A549 (cell line): ENCODE results near the gene ERFE.

Experiments used
- HOXB5 ChIP-seq: fragments of 250-450 bp; sonication (Bioruptor Pico); IDR thresholded peaks from 2 replicates; pipeline ENCODE4 v1.5.0; 2020; ENCODE audit warnings: mild to moderate bottlenecking, moderate library complexity
- KDM5A ChIP-seq: fragments of 200-600 bp; sonication (generic); IDR thresholded peaks from 2 replicates; pipeline ENCODE4 v1.6.1; 2016; ENCODE audit warnings: antibody characterized with exemption, mild to moderate bottlenecking
- MAFK ChIP-seq: fragments of 450-650 bp; IDR thresholded peaks from 2 replicates; pipeline ENCODE4 v1.6.1; 2014; ENCODE audit not compliant: partially characterized antibody
- POLR2A ChIP-seq: IDR thresholded peaks from 2 replicates; pipeline ENCODE4 v1.6.1; 2012; ENCODE audit warnings: mild to moderate bottlenecking, low read length
- RCOR1 ChIP-seq: fragments of 150-350 bp; IDR thresholded peaks from 2 replicates; pipeline ENCODE4 v1.6.1; 2014; ENCODE audit warnings: antibody characterized with exemption, low read length, low read depth
- ZSCAN20 ChIP-seq: fragments of 250-450 bp; sonication (Bioruptor Pico); IDR thresholded peaks from 2 replicates; pipeline ENCODE4 v1.8.0; 2022; ENCODE audit warnings: mild to moderate bottlenecking, moderate library complexity
- TF ChIP-seq, protein P1 (sequence below): fragments of >200 bp; sonication (Bioruptor Twin); formaldehyde crosslinking; IDR thresholded peaks from 3 replicates; pipeline ENCODE4 v1.5.1; 2016
- TF ChIP-seq, protein P2 (sequence below): IDR thresholded peaks from 2 replicates; pipeline ENCODE4 v1.6.1; 2012
- TF ChIP-seq, protein P3 (sequence below): fragments of >200 bp; sonication (Bioruptor Twin); formaldehyde crosslinking; IDR thresholded peaks from 3 replicates; pipeline ENCODE4 v1.6.1; 2016
- TF ChIP-seq, protein P4 (sequence below): IDR thresholded peaks from 2 replicates; pipeline ENCODE4 v1.6.1; 2012
- TF ChIP-seq, protein P5 (sequence below): fragments of 450-650 bp; IDR thresholded peaks from 2 replicates; pipeline ENCODE4 v1.6.1; 2014; ENCODE audit warnings: antibody characterized with exemption

DNA sequence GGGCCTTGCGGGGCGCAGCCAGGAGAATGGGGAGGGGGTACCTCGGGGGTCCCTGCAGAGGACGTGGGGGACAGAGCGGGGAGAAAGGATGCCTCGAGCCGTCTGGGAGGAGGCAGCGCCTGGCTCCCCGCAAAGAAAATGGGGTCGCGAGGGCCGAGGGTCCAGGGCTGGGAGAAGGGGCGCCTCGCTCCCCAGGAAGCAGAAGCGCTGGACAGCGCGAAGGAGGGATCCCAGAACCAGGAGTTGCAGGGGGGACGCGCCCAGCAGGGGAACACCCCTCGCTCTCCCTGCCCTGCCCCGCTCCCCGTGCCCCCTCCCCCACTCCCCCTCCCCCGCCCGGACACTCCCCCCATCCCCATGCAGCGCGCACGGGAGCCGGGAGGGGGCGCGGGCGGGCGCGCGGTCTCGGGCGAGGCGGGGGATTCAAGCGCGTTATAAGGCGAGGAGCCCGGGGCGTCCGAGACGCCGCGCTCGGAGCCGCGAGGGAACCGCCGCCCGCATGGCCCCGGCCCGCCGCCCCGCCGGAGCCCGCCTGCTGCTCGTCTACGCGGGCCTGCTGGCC is at the start of gene ERFE:
- TF ChIP-seq, protein P1, sequence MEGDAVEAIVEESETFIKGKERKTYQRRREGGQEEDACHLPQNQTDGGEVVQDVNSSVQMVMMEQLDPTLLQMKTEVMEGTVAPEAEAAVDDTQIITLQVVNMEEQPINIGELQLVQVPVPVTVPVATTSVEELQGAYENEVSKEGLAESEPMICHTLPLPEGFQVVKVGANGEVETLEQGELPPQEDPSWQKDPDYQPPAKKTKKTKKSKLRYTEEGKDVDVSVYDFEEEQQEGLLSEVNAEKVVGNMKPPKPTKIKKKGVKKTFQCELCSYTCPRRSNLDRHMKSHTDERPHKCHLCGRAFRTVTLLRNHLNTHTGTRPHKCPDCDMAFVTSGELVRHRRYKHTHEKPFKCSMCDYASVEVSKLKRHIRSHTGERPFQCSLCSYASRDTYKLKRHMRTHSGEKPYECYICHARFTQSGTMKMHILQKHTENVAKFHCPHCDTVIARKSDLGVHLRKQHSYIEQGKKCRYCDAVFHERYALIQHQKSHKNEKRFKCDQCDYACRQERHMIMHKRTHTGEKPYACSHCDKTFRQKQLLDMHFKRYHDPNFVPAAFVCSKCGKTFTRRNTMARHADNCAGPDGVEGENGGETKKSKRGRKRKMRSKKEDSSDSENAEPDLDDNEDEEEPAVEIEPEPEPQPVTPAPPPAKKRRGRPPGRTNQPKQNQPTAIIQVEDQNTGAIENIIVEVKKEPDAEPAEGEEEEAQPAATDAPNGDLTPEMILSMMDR: peak; percentile 64
- TF ChIP-seq, protein P2, sequence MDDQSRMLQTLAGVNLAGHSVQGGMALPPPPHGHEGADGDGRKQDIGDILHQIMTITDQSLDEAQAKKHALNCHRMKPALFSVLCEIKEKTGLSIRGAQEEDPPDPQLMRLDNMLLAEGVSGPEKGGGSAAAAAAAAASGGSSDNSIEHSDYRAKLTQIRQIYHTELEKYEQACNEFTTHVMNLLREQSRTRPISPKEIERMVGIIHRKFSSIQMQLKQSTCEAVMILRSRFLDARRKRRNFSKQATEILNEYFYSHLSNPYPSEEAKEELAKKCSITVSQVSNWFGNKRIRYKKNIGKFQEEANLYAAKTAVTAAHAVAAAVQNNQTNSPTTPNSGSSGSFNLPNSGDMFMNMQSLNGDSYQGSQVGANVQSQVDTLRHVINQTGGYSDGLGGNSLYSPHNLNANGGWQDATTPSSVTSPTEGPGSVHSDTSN: no peak
- TF ChIP-seq ZSCAN20 (CRISPR knock-in tag) (no peak), KDM5A (no peak), HOXB5 (CRISPR knock-in tag) (no peak), MAFK (no peak), POLR2A (0 out of 2 replicates have a peak, but pooled peaks have one; percentile 13), RCOR1 (no peak)
- TF ChIP-seq, protein P3, sequence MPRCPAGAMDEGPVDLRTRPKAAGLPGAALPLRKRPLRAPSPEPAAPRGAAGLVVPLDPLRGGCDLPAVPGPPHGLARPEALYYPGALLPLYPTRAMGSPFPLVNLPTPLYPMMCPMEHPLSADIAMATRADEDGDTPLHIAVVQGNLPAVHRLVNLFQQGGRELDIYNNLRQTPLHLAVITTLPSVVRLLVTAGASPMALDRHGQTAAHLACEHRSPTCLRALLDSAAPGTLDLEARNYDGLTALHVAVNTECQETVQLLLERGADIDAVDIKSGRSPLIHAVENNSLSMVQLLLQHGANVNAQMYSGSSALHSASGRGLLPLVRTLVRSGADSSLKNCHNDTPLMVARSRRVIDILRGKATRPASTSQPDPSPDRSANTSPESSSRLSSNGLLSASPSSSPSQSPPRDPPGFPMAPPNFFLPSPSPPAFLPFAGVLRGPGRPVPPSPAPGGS: no peak
- TF ChIP-seq, protein P4, sequence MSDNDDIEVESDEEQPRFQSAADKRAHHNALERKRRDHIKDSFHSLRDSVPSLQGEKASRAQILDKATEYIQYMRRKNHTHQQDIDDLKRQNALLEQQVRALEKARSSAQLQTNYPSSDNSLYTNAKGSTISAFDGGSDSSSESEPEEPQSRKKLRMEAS: peak; percentile 45; the same call in 1 of the 2 replicates
- TF ChIP-seq, protein P5, sequence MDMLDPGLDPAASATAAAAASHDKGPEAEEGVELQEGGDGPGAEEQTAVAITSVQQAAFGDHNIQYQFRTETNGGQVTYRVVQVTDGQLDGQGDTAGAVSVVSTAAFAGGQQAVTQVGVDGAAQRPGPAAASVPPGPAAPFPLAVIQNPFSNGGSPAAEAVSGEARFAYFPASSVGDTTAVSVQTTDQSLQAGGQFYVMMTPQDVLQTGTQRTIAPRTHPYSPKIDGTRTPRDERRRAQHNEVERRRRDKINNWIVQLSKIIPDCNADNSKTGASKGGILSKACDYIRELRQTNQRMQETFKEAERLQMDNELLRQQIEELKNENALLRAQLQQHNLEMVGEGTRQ: no peak
